Lower leg skin (tissue), 4 donors: Measurements from ENCODE around the gene RASL10B. TPM values are rescaled to one million over a fixed set of nuclear protein-coding genes. Genes with fewer than 3 reads are reported as not detected.

Source experiments
- DNase-seq, 2 donors: peaks; one replicate each; pipeline ENCODE4 v3.0.0-alpha.2; 2019; ENCODE audit warnings: low spot score in 2 of 2
- H3K4me3 ChIP-seq: fragments of 200-600 bp; sonication (generic); 2 replicates; pipeline ENCODE4 v1.5.1; 2017; ENCODE audit warnings: mild to moderate bottlenecking, low read depth; ENCODE audit not compliant: poor library complexity, severe bottlenecking
- CTCF ChIP-seq, 3 donors: fragments of 450-650 bp; IDR thresholded peaks; one replicate each; pipeline ENCODE4 v1.5.1; 2016; ENCODE audit warnings: antibody characterized with exemption in 3 of 3, mild to moderate bottlenecking in 3 of 3, moderate library complexity in 2 of 3
- POLR2A ChIP-seq, 2 donors: fragments of 450-650 bp; IDR thresholded peaks; one replicate each; pipeline ENCODE4 v1.6.1; 2016 to 2017; ENCODE audit warnings: antibody characterized with exemption in 2 of 2, mild to moderate bottlenecking in 1 of 2, moderate library complexity in 1 of 2
- WGBS, 2 donors: methylation state at CpG; one replicate each; pipeline ENCODE4 v1.1.5; 2018; 5-methylcytosine and 5-hydroxymethylcytosine counted together
- intact Hi-C: fragments of 100-400 bp; cut with DNase I; formaldehyde crosslinking; loops from one replicate; pipeline ENCODE4 v1.15.0; 2023; ENCODE audit warnings: low total_unique reads
- total RNA-seq, 4 donors: library from RNA; depleted of rRNA; stranded (reverse); fragments of >200 nt; gene quantifications; one replicate each; pipeline ENCODE4 v1.1.0, GENCODE V29; 2016

Gene RASL10B
- total RNA-seq, 4 donors from 2014 or later: 0.66 to 2.4 (median 1.5) TPM

GRCh38 chr17:35752945-35753764 lies 21.7 kb downstream of the RASL10B start, which contains the start of gene GAS2L2:
Gene GAS2L2 (minus strand): TSS chr17:35753239. CDS start chr17:35752850, 389 bp downstream.
- no peak for TF ChIP-seq POLR2A (IDR thresholded peaks at IDR 0.05)
- no peak for TF ChIP-seq CTCF (IDR thresholded peaks at IDR 0.05)
- intact Hi-C loops: no loop called here
- no peak for DNase-seq
- no peak within 1 kb of the TSS for H3K4me3 ChIP-seq
- 36 to 43% methylated on average over 9 of the region's 9 CpGs for WGBS, 2 donors

GRCh38 chr17:35757243-35757642 lies 25.8 kb downstream of the RASL10B start:
- intact Hi-C loops: no loop called here
- H3K4me3 ChIP-seq: no peak overlapping the region
- TF ChIP-seq POLR2A (IDR thresholded peaks at IDR 0.05) (no peak), CTCF (IDR thresholded peaks at IDR 0.05) (no peak)
- no peak for DNase-seq

- no peak within 1 kb of the TSS for H3K4me3 ChIP-seq
- 64 to 95% methylated on average over 1 of the region's 1 CpG for WGBS, 2 donors
- intact Hi-C loops: no loop called here
- DNase-seq: no peak
- TF ChIP-seq POLR2A (IDR thresholded peaks at IDR 0.05): no peak
- no peak for TF ChIP-seq CTCF (IDR thresholded peaks at IDR 0.05)
Measured at GRCh38 chr17:35760587-35760986, 29.1 kb downstream of the RASL10B start, which contains the start of gene C17orf50. Gene C17orf50 (plus strand): TSS chr17:35760887. CDS start chr17:35760942, 55 bp downstream.

GRCh38 chr17:35761601-35762000 lies 30.2 kb downstream of the RASL10B start:
- intact Hi-C loops: no loop called here
- 82 to 83% methylated on average over 5 of the region's 5 CpGs for WGBS, 2 donors
- no peak overlapping the region for H3K4me3 ChIP-seq
- TF ChIP-seq CTCF (IDR thresholded peaks at IDR 0.05) (no peak), POLR2A (IDR thresholded peaks at IDR 0.05) (no peak)
- no peak for DNase-seq

GRCh38 chr17:35763767-35764122 lies 32.3 kb downstream of the RASL10B start:
- DNase-seq: no peak
- no peak overlapping the region for H3K4me3 ChIP-seq
- TF ChIP-seq POLR2A (IDR thresholded peaks at IDR 0.05) (no peak), CTCF (IDR thresholded peaks at IDR 0.05) (no peak)
- intact Hi-C loops: loop anchor here (2.0 kb wide), 1 partner anchor 43 kb away; no protein-coding TSS in a partner anchor
- 30 to 33% methylated on average over 17 of the region's 17 CpGs for WGBS, 2 donors
